Loucy (cell line): Measurements from ENCODE around the gene CYFIP2.

Experiments
- H2AFZ ChIP-seq: fragments of 200-600 bp; sonication (generic); 2 replicates; pipeline ENCODE4 v1.6.0; 2016; ENCODE audit warnings: antibody characterized with exemption, mild to moderate bottlenecking, low read length, moderate library complexity
- H3F3A ChIP-seq: fragments of 200-600 bp; 2 replicates; pipeline ENCODE4 v1.6.0; 2016; ENCODE audit warnings: antibody characterized with exemption, low read depth, mild to moderate bottlenecking
- H3K27me3 ChIP-seq: fragments of 200-600 bp; sonication (generic); 2 replicates; pipeline ENCODE4 v1.6.1; 2014; ENCODE audit warnings: low read length, mild to moderate bottlenecking; ENCODE audit not compliant: insufficient read depth, poor library complexity, severe bottlenecking
- H3K36me3 ChIP-seq: fragments of 200-600 bp; sonication (generic); 2 replicates; pipeline ENCODE4 v1.6.1; 2016; ENCODE audit warnings: low read length; ENCODE audit not compliant: insufficient read depth
- H3K4me1 ChIP-seq: fragments of 200-600 bp; sonication (generic); 2 replicates; pipeline ENCODE4 v1.5.1; 2014; ENCODE audit warnings: low read length, mild to moderate bottlenecking; ENCODE audit not compliant: insufficient read depth, poor library complexity, severe bottlenecking
- H3K4me2 ChIP-seq: fragments of 200-600 bp; sonication (generic); 2 replicates; pipeline ENCODE4 v1.6.0; 2014; ENCODE audit warnings: antibody characterized with exemption, low read length, low read depth, mild to moderate bottlenecking; ENCODE audit not compliant: poor library complexity, severe bottlenecking
- H3K4me3 ChIP-seq: fragments of 200-600 bp; sonication (generic); 2 replicates; pipeline ENCODE4 v1.5.1; 2014; ENCODE audit warnings: low read length, mild to moderate bottlenecking, mixed read lengths; ENCODE audit not compliant: poor library complexity, severe bottlenecking
- H3K79me2 ChIP-seq: fragments of 200-600 bp; sonication (generic); 2 replicates; pipeline ENCODE4 v1.6.1; 2014; ENCODE audit warnings: low read length; ENCODE audit not compliant: insufficient read depth
- H3K9ac ChIP-seq: fragments of 200-600 bp; sonication (generic); 2 replicates; pipeline ENCODE4 v1.6.0; 2014; ENCODE audit warnings: mild to moderate bottlenecking, low read depth, low read length, moderate library complexity; ENCODE audit not compliant: poor library complexity, severe bottlenecking
- H3K9me2 ChIP-seq: fragments of 200-600 bp; sonication (generic); replicated peaks from 2 replicates; pipeline ENCODE4 v1.6.1; 2016; ENCODE audit warnings: low read depth, low read length, mixed read lengths
- H3K9me3 ChIP-seq: fragments of 200-600 bp; sonication (generic); 2 replicates; pipeline ENCODE4 v1.6.1; 2014; ENCODE audit warnings: mild to moderate bottlenecking, antibody characterized with exemption, low read length, low read depth; ENCODE audit not compliant: insufficient read depth
- H4K20me1 ChIP-seq: fragments of 200-600 bp; sonication (generic); 2 replicates; pipeline ENCODE4 v1.6.0; 2014; ENCODE audit warnings: antibody characterized with exemption, low read length, mild to moderate bottlenecking; ENCODE audit not compliant: insufficient read depth, poor library complexity, severe bottlenecking
- EZH2phosphoT487 ChIP-seq: fragments of 200-600 bp; IDR thresholded peaks from 2 replicates; pipeline ENCODE4 v1.6.1; 2018; ENCODE audit warnings: antibody characterized with exemption, mild to moderate bottlenecking, moderate library complexity, borderline replicate concordance
- TF ChIP-seq, protein P1 (sequence below): fragments of 200-600 bp; sonication (generic); conservative IDR thresholded peaks from 2 replicates; pipeline ENCODE4 v1.5.1; 2014; ENCODE audit warnings: mild to moderate bottlenecking, antibody characterized with exemption, low read length

Gene CYFIP2

DNA sequence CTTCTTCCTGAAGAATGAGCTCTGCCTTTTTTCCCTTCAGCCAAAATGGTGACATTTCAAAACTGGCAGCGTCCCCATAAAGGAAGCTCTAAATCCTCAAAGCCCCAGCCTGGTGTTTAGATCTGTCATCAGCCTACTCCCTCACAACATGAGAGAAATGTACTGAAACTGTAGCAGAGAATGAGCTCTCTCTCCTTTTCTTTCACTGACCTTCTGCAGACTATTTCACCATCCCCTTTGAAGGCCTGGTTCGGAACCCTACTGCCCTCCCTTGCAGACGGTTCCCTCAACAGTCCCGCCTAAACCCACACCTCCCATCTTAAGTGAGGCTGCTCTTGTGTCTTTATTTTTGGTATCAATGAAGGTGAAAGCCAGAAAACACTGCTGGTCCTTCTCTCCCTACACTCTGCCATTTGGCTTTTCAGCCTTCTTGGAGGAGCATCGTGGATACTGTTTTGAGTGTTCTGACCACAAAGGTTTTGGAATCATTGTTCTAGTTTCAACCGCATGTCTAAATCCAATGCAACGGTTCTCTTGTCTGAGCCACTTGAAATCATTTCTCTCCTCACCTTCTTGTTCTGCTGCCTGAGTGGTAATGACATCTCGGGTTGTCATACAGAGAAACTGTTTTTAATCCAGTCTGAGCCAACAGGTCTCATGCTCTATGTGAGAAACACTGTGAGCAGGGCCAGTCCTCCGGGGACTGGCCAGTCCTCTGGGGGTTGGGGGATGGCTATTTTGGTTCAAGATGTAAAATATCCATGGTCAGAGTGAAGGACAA, 46.2 kb upstream of the CYFIP2 start:
- Histone ChIP-seq H3K79me2 (no peaks in the 10 kb centered on the region), H3K4me2 (no peak overlapping the region), H3K27me3 (no peaks in the 10 kb centered on the region), H3K36me3 (peaks cover 84% of the 10 kb centered on the region; the same call in 1 of the 2 replicates), H2AFZ (no peak overlapping the region), H3K4me1 (no peaks in the 10 kb centered on the region), H3K9me2 (no peaks in the 10 kb centered on the region), H3K9ac (no peak overlapping the region), H3K4me3 (no peak overlapping the region), H3F3A (no peaks in the 10 kb centered on the region), H3K9me3 (no peaks in the 10 kb centered on the region), H4K20me1 (no peaks in the 10 kb centered on the region)
- TF ChIP-seq EZH2phosphoT487, result no peak
- TF ChIP-seq, protein P1, sequence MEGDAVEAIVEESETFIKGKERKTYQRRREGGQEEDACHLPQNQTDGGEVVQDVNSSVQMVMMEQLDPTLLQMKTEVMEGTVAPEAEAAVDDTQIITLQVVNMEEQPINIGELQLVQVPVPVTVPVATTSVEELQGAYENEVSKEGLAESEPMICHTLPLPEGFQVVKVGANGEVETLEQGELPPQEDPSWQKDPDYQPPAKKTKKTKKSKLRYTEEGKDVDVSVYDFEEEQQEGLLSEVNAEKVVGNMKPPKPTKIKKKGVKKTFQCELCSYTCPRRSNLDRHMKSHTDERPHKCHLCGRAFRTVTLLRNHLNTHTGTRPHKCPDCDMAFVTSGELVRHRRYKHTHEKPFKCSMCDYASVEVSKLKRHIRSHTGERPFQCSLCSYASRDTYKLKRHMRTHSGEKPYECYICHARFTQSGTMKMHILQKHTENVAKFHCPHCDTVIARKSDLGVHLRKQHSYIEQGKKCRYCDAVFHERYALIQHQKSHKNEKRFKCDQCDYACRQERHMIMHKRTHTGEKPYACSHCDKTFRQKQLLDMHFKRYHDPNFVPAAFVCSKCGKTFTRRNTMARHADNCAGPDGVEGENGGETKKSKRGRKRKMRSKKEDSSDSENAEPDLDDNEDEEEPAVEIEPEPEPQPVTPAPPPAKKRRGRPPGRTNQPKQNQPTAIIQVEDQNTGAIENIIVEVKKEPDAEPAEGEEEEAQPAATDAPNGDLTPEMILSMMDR, result no peak

DNA sequence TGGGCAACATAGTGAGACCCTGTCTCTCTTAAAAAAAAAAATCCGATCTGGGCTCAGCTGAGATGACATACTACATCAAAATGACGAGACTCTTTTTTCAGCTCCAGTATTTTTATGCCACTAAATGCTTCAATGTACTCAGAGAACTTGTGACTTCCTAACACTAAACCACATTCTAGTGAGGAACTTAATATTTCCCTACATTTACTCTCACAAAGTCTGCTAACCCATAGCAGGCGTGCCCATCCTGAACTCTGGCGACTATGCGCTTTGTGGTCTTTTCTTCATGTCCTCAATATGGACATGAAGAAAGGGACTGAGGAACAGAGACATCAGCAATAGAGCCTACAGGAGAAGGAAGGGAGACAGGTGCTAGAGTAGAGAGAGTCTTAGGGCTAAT, 44.0 kb upstream of the CYFIP2 start:
- Histone ChIP-seq H3K36me3 (peaks cover 80% of the 10 kb centered on the region; the same call in 1 of the 2 replicates), H3K4me3 (no peak overlapping the region)

GRCh38 chr5:157222506-157223230, 43.3 kb upstream of the CYFIP2 start:
- H4K20me1 ChIP-seq, result peaks cover 4% of the 10 kb centered on the region
- no peaks in the 10 kb centered on the region for H3K9me2 ChIP-seq
- H3K9me3 ChIP-seq, result no peaks in the 10 kb centered on the region
- no peaks in the 10 kb centered on the region for H3F3A ChIP-seq
- no peaks in the 10 kb centered on the region for H3K79me2 ChIP-seq
- H3K4me3 ChIP-seq, result no peak overlapping the region
- H2AFZ ChIP-seq, result no peak overlapping the region
- no peak overlapping the region for H3K9ac ChIP-seq
- H3K4me2 ChIP-seq, result no peak overlapping the region
- no peaks in the 10 kb centered on the region for H3K27me3 ChIP-seq
- H3K36me3 ChIP-seq, result peaks cover 75% of the 10 kb centered on the region; the same call in 1 of the 2 replicates
- no peaks in the 10 kb centered on the region for H3K4me1 ChIP-seq
- TF ChIP-seq EZH2phosphoT487, result no peak
- TF ChIP-seq, protein P1, result no peak

More for the DNA sequence above, 44.0 kb upstream of the CYFIP2 start:
- no peaks in the 10 kb centered on the region for H3F3A ChIP-seq
- H3K4me2 ChIP-seq, result no peak overlapping the region
- no peaks in the 10 kb centered on the region for H3K27me3 ChIP-seq
- no peaks in the 10 kb centered on the region for H3K9me2 ChIP-seq
- no peak overlapping the region for H3K9ac ChIP-seq
- H3K79me2 ChIP-seq, result no peaks in the 10 kb centered on the region
- H2AFZ ChIP-seq, result no peak overlapping the region
- TF ChIP-seq, protein P1, result no peak
- H3K9me3 ChIP-seq, result no peaks in the 10 kb centered on the region
- no peaks in the 10 kb centered on the region for H3K4me1 ChIP-seq
- H4K20me1 ChIP-seq, result peaks cover 4% of the 10 kb centered on the region
